ENCODE measurements around the gene KCNG2. TPM values are rescaled to one million over a fixed set of nuclear protein-coding genes. Genes with fewer than 3 reads are reported as not detected.

KCNG2 gene
- total RNA-seq, 4 donors from 2014 or later, result 0.44 TPM; not detected in 3

GRCh38 chr18:79872527-79873444 lies 75.0 kb downstream of the KCNG2 start:
- TF ChIP-seq CTCF (IDR thresholded peaks at IDR 0.05; ENCODE audit: low read depth), result no peak

DNA sequence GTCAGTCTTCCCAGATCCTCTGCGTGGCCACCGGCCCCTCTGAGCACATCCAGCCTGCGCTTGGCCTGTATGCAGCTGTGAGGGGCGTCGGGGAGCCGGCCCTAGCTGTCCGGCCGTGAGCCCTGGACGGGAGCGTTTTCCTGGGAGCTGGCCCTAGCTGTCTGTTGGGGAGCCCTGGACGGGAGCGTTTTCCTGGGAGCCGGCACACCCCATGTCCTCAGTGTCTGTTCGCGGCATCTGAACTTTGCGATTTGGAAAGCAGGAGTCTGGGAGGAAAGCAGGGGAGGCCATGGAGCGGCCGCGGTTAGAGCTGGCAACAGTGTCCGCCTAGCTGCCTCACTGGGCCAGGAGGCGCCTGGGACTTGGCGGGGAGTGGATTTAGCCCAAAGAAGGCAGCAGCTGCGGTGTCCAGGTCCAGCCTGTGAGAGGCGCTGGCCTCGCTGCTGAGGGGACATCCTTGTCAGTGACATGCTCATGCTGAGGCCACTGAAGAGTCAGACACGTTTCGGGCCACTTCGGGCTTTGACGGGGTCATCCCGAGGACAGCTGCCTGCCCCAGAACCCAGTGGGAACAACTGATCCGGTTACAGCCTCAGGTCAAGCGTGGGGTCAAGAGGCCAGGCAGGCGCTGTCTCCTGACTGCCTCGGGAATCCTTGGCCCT lies 75.8 kb downstream of the KCNG2 start:
- TF ChIP-seq CTCF (IDR thresholded peaks at IDR 0.05; ENCODE audit: low read depth), result no peak

- TF ChIP-seq CTCF (IDR thresholded peaks at IDR 0.05; ENCODE audit: low read depth), result no peak
These were observed 77.1 kb downstream of the KCNG2 start for GRCh38 chr18:79874553-79875530.

DNA sequence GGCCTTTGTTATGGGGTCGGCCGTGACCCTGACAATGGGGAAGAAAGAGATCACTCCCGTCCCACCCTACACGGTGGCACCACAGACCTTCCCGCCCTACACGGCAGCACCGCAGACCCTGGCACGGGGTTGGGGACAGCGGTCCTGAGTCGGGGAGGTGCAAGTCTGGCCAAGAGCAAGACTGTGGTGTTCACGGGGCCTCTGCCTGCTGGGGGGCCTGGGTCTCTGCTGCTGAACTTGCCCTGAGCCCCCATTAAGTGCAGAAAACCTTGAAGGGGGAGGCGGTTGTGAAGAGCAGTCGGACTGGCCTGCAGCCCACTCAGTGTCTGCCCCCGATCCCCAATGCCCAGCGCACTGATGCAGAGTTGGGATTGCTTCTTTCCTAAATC lies 77.8 kb downstream of the KCNG2 start:
- TF ChIP-seq CTCF (IDR thresholded peaks at IDR 0.05; ENCODE audit: low read depth), result no peak

DNA sequence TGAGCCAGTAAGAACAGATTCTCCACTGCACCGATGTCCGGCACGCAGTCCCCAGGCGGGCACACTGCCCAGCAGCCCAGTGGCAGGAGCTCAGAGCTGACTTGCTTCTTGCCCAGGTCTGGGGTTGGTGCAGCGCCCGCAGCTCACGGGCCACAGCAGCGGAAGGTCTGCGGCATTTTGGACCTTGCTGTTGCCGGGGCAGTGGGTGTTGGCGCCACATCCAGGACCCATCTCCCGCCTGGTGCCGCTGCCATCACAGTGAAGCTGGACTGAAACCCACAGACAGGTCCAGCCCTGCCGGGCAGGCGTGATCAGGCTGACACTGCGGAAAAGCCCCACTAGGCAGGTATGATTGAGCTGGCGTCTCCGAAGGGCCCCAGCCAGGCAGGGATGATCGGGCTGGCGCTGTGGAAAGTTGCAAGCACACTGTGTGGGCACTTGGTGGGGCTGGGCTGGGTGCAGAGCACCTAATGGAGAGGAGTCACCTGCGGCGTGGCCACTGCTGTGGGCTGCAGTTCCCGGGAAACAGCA lies 78.3 kb downstream of the KCNG2 start:
- TF ChIP-seq CTCF (IDR thresholded peaks at IDR 0.05; ENCODE audit: low read depth), result no peak

DNA sequence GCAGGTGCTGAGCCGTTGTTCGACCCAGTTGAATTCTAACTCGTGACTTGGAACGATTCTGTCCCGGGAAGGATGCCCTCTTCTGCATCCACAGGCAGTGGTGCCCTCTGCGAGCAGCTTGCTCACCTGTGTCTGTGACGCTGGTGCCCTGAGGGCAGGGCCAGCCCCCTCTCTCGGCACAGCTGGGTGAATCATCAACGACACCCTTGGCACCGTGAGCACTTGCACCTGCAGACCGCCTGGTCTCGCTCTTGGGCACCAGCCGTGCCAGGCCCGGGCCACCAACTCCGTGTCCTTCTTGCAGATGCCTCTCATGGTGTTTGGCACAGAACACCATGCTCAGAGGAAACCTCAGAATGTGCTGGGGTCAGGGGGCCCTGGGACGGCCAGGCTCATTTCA lies 78.8 kb downstream of the KCNG2 start:
- TF ChIP-seq CTCF (IDR thresholded peaks at IDR 0.05; ENCODE audit: low read depth), result no peak
